GM23338 (cell line): Measurements from ENCODE around the gene ATP6V1G3. TPM values are rescaled to one million over a fixed set of nuclear protein-coding genes. Genes with fewer than 3 reads are reported as not detected.

Experiments used
- CREB1 ChIP-seq: fragments of 250-450 bp; sonication (Bioruptor Pico); IDR thresholded peaks from 2 replicates; pipeline ENCODE4 v1.5.0; 2020; ENCODE audit warnings: low read depth, mild to moderate bottlenecking, moderate library complexity
- CTCF ChIP-seq, 2 experiments: fragments of 200-600 bp in 1 of 2; sonication (generic) in 1 of 2; conservative IDR thresholded peaks; 2 replicates each; pipeline versions ENCODE4 v1.5.1 to v1.6.1; 2016 to 2017; ENCODE audit warnings: antibody characterized with exemption in 2 of 2, low read depth in 2 of 2, mild to moderate bottlenecking in 2 of 2, moderate library complexity in 1 of 2
- EZH2 ChIP-seq: fragments of 200-600 bp; sonication (generic); IDR thresholded peaks from one replicate; pipeline ENCODE4 v1.8.0; 2017; ENCODE audit warnings: antibody characterized with exemption, mild to moderate bottlenecking, low read depth; ENCODE audit not compliant: unreplicated experiment
- EZH2phosphoT487 ChIP-seq: fragments of 200-600 bp; sonication (generic); IDR thresholded peaks from one replicate; pipeline ENCODE4 v1.8.1; 2018; ENCODE audit warnings: antibody characterized with exemption; ENCODE audit not compliant: unreplicated experiment
- JUNB ChIP-seq: IDR thresholded peaks from one replicate; pipeline ENCODE4 v1.6.1; 2016; ENCODE audit warnings: antibody characterized with exemption; ENCODE audit not compliant: unreplicated experiment
- POLR2AphosphoS5 ChIP-seq: IDR thresholded peaks from 2 replicates; pipeline ENCODE4 v1.6.1; 2016; ENCODE audit warnings: antibody characterized with exemption, low read depth
- STAT1 ChIP-seq: IDR thresholded peaks from one replicate; pipeline ENCODE4 v1.6.1; 2016; ENCODE audit warnings: antibody characterized with exemption; ENCODE audit not compliant: unreplicated experiment
- ZNF114 ChIP-seq: fragments of 250-450 bp; sonication (Bioruptor Pico); IDR thresholded peaks from 2 replicates; pipeline ENCODE4 v1.5.0; 2020; ENCODE audit warnings: mild to moderate bottlenecking, moderate library complexity
- ZNF331 ChIP-seq: fragments of 250-450 bp; sonication (Bioruptor Pico); IDR thresholded peaks from 2 replicates; pipeline ENCODE4 v1.5.0; 2020; ENCODE audit warnings: low read depth, mild to moderate bottlenecking, moderate library complexity
- polyA plus RNA-seq: library from polyadenylated mRNA; unstranded; fragments of >200 nt; fragmentation: Nextera tagmentation; extraction: Ambion mirVana; gene quantifications from 2 replicates; pipeline ENCODE4 v1.2.1, GENCODE V29; 2016
- total RNA-seq: library from RNA; depleted of rRNA; stranded (reverse); fragments of >200 nt; shearing (Covaris generic); gene quantifications from 2 replicates; pipeline ENCODE4 v1.2.3, GENCODE V29; 2014
- TF ChIP-seq, protein P1 (sequence below): fragments of 250-450 bp; sonication (Bioruptor Pico); IDR thresholded peaks from 2 replicates; pipeline ENCODE4 v1.5.0; 2020; ENCODE audit warnings: mild to moderate bottlenecking, moderate library complexity

ATP6V1G3 gene
- total and polyA plus RNA-seq, 2 experiments from 2014 or later: not detected

GRCh38 chr1:198563583-198563982 lies 23.1 kb upstream of the ATP6V1G3 start (continued):
- TF ChIP-seq, protein P1, sequence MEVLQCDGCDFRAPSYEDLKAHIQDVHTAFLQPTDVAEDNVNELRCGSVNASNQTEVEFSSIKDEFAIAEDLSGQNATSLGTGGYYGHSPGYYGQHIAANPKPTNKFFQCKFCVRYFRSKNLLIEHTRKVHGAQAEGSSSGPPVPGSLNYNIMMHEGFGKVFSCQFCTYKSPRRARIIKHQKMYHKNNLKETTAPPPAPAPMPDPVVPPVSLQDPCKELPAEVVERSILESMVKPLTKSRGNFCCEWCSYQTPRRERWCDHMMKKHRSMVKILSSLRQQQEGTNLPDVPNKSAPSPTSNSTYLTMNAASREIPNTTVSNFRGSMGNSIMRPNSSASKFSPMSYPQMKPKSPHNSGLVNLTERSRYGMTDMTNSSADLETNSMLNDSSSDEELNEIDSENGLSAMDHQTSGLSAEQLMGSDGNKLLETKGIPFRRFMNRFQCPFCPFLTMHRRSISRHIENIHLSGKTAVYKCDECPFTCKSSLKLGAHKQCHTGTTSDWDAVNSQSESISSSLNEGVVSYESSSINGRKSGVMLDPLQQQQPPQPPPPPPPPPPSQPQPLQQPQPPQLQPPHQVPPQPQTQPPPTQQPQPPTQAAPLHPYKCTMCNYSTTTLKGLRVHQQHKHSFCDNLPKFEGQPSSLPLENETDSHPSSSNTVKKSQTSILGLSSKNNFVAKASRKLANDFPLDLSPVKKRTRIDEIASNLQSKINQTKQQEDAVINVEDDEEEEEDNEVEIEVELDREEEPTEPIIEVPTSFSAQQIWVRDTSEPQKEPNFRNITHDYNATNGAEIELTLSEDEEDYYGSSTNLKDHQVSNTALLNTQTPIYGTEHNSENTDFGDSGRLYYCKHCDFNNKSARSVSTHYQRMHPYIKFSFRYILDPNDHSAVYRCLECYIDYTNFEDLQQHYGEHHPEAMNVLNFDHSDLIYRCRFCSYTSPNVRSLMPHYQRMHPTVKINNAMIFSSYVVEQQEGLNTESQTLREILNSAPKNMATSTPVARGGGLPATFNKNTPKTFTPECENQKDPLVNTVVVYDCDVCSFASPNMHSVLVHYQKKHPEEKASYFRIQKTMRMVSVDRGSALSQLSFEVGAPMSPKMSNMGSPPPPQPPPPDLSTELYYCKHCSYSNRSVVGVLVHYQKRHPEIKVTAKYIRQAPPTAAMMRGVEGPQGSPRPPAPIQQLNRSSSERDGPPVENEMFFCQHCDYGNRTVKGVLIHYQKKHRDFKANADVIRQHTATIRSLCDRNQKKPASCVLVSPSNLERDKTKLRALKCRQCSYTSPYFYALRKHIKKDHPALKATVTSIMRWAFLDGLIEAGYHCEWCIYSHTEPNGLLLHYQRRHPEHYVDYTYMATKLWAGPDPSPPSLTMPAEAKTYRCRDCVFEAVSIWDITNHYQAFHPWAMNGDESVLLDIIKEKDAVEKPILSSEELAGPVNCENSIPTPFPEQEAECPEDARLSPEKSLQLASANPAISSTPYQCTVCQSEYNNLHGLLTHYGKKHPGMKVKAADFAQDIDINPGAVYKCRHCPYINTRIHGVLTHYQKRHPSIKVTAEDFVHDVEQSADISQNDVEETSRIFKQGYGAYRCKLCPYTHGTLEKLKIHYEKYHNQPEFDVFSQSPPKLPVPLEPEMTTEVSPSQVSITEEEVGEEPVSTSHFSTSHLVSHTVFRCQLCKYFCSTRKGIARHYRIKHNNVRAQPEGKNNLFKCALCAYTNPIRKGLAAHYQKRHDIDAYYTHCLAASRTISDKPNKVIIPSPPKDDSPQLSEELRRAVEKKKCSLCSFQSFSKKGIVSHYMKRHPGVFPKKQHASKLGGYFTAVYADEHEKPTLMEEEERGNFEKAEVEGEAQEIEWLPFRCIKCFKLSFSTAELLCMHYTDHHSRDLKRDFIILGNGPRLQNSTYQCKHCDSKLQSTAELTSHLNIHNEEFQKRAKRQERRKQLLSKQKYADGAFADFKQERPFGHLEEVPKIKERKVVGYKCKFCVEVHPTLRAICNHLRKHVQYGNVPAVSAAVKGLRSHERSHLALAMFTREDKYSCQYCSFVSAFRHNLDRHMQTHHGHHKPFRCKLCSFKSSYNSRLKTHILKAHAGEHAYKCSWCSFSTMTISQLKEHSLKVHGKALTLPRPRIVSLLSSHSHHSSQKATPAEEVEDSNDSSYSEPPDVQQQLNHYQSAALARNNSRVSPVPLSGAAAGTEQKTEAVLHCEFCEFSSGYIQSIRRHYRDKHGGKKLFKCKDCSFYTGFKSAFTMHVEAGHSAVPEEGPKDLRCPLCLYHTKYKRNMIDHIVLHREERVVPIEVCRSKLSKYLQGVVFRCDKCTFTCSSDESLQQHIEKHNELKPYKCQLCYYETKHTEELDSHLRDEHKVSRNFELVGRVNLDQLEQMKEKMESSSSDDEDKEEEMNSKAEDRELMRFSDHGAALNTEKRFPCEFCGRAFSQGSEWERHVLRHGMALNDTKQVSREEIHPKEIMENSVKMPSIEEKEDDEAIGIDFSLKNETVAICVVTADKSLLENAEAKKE (CRISPR knock-in tag): no peak
- TF ChIP-seq ZNF114 (no peak), CTCF (conservative IDR thresholded peaks at IDR 0.05; ENCODE audit: low read depth in 2 of 2) (no peak), CREB1 (CRISPR knock-in tag) (no peak), POLR2AphosphoS5 (no peak), EZH2phosphoT487 (no peak), JUNB (no peak), ZNF331 (CRISPR knock-in tag) (no peak), STAT1 (no peak), EZH2 (no peak)
